ENCODE results near the gene PDIA4. TPM values are rescaled to one million over a fixed set of nuclear protein-coding genes. Genes with fewer than 3 reads are reported as not detected.

PDIA4 gene
- total RNA-seq, 1 donor from 2014 or later: 266 TPM

- Mint-ChIP-seq H3K27ac (ENCODE audit: unreplicated experiment) (peak overlapping the region; percentile 2), H3K4me1 (ENCODE audit: low read depth, unreplicated experiment) (no peaks in the 10 kb centered on the region), H3K36me3 (ENCODE audit: low read depth, unreplicated experiment) (peaks cover 2% of the 10 kb centered on the region), H3K4me3 (ENCODE audit: unreplicated experiment) (no peak overlapping the region), H3K27me3 (ENCODE audit: low read depth, unreplicated experiment) (peaks cover 5% of the 10 kb centered on the region), H3K9me3 (ENCODE audit: unreplicated experiment) (peaks cover 4% of the 10 kb centered on the region)
- Histone ChIP-seq H2AFZ (ENCODE audit: low read depth, low read length) (no peak overlapping the region), H3K4me3 (ENCODE audit: insufficient read depth, low read depth, low read length) (no peak overlapping the region), H3K79me2 (ENCODE audit: insufficient read depth, low read length) (no peaks in the 10 kb centered on the region), H3K9me3 (ENCODE audit: insufficient read depth, low read depth, low read length) (no peaks in the 10 kb centered on the region), H3K36me3 (ENCODE audit: insufficient read depth, low read length) (no peaks in the 10 kb centered on the region), H3K27me3 (ENCODE audit: insufficient read depth, low read length) (peaks cover 3% of the 10 kb centered on the region), H3K9ac (ENCODE audit: low read length) (no peak overlapping the region), H3K27ac (ENCODE audit: low read depth, low read length) (no peak overlapping the region), H3K4me2 (ENCODE audit: low read length) (no peak overlapping the region), H4K20me1 (ENCODE audit: insufficient read depth, low read length) (no peaks in the 10 kb centered on the region), H3K4me1 (ENCODE audit: insufficient read depth, low read length) (no peaks in the 10 kb centered on the region)
- FAIRE-seq (no peak), DNase-seq (ENCODE audit: low read depth) (no peak)
- no peak for TF ChIP-seq CTCF (IDR thresholded peaks at IDR 0.05; ENCODE audit: insufficient read depth, low read depth, low read length)
- TF ChIP-seq EZH2 (IDR thresholded peaks at IDR 0.05; ENCODE audit: insufficient read depth, low read length): no peak
These were observed 50.2 kb downstream of the PDIA4 start for GRCh38 chr7:148978091-148978490.

- H3K36me3 Mint-ChIP-seq (ENCODE audit: low read depth, unreplicated experiment): peaks cover 2% of the 10 kb centered on the region
- Histone ChIP-seq H3K36me3 (ENCODE audit: insufficient read depth, low read length) (no peaks in the 10 kb centered on the region), H3K4me3 (ENCODE audit: insufficient read depth, low read depth, low read length) (no peak overlapping the region), H3K4me2 (ENCODE audit: low read length) (no peak overlapping the region), H3K9me3 (ENCODE audit: insufficient read depth, low read depth, low read length) (no peaks in the 10 kb centered on the region), H3K9ac (ENCODE audit: low read length) (no peak overlapping the region), H2AFZ (ENCODE audit: low read depth, low read length) (no peak overlapping the region), H3K27ac (ENCODE audit: low read depth, low read length) (no peak overlapping the region), H3K27me3 (ENCODE audit: insufficient read depth, low read length) (peaks cover 3% of the 10 kb centered on the region), H4K20me1 (ENCODE audit: insufficient read depth, low read length) (no peaks in the 10 kb centered on the region), H3K79me2 (ENCODE audit: insufficient read depth, low read length) (no peaks in the 10 kb centered on the region), H3K4me1 (ENCODE audit: insufficient read depth, low read length) (no peaks in the 10 kb centered on the region)
- no peak for DNase-seq (ENCODE audit: low read depth)
- TF ChIP-seq CTCF (IDR thresholded peaks at IDR 0.05; ENCODE audit: insufficient read depth, low read depth, low read length): no peak
- TF ChIP-seq EZH2 (IDR thresholded peaks at IDR 0.05; ENCODE audit: insufficient read depth, low read length): no peak
- H3K27me3 Mint-ChIP-seq (ENCODE audit: low read depth, unreplicated experiment): peaks cover 5% of the 10 kb centered on the region
- FAIRE-seq: no peak
- no peak overlapping the region for H3K27ac Mint-ChIP-seq (ENCODE audit: unreplicated experiment)
- H3K4me1 Mint-ChIP-seq (ENCODE audit: low read depth, unreplicated experiment): no peaks in the 10 kb centered on the region
- peaks cover 2% of the 10 kb centered on the region for H3K9me3 Mint-ChIP-seq (ENCODE audit: unreplicated experiment)
- H3K4me3 Mint-ChIP-seq (ENCODE audit: unreplicated experiment): no peak overlapping the region
These were observed 52.4 kb downstream of the PDIA4 start for GRCh38 chr7:148975896-148976295.

GRCh38 chr7:148973256-148973655 is 55.0 kb downstream of the PDIA4 start:
- Histone ChIP-seq H3K36me3 (ENCODE audit: insufficient read depth, low read length) (no peaks in the 10 kb centered on the region), H4K20me1 (ENCODE audit: insufficient read depth, low read length) (no peaks in the 10 kb centered on the region), H3K27ac (ENCODE audit: low read depth, low read length) (no peak overlapping the region), H3K27me3 (ENCODE audit: insufficient read depth, low read length) (no peaks in the 10 kb centered on the region), H3K79me2 (ENCODE audit: insufficient read depth, low read length) (no peaks in the 10 kb centered on the region), H3K4me3 (ENCODE audit: insufficient read depth, low read depth, low read length) (no peak overlapping the region), H3K4me1 (ENCODE audit: insufficient read depth, low read length) (no peaks in the 10 kb centered on the region), H3K9me3 (ENCODE audit: insufficient read depth, low read depth, low read length) (no peaks in the 10 kb centered on the region), H3K4me2 (ENCODE audit: low read length) (no peak overlapping the region), H2AFZ (ENCODE audit: low read depth, low read length) (no peak overlapping the region), H3K9ac (ENCODE audit: low read length) (no peak overlapping the region)
- Mint-ChIP-seq H3K27ac (ENCODE audit: unreplicated experiment) (peak overlapping the region; percentile 34), H3K27me3 (ENCODE audit: low read depth, unreplicated experiment) (peaks cover 3% of the 10 kb centered on the region), H3K4me3 (ENCODE audit: unreplicated experiment) (no peak overlapping the region), H3K36me3 (ENCODE audit: low read depth, unreplicated experiment) (peaks cover 2% of the 10 kb centered on the region), H3K4me1 (ENCODE audit: low read depth, unreplicated experiment) (no peaks in the 10 kb centered on the region), H3K9me3 (ENCODE audit: unreplicated experiment) (no peaks in the 10 kb centered on the region)
- TF ChIP-seq CTCF (IDR thresholded peaks at IDR 0.05; ENCODE audit: insufficient read depth, low read depth, low read length) (no peak), EZH2 (IDR thresholded peaks at IDR 0.05; ENCODE audit: insufficient read depth, low read length) (no peak)
- FAIRE-seq (no peak), DNase-seq (ENCODE audit: low read depth) (no peak)
